IPS-11a (cell line): ENCODE results near the gene MAML2.

Experiments
- H3K4me3 ChIP-seq: one replicate; pipeline ENCODE4 v1.5.1; 2013; ENCODE audit warnings: low read depth, low read length, control low read depth

MAML2 gene

DNA sequence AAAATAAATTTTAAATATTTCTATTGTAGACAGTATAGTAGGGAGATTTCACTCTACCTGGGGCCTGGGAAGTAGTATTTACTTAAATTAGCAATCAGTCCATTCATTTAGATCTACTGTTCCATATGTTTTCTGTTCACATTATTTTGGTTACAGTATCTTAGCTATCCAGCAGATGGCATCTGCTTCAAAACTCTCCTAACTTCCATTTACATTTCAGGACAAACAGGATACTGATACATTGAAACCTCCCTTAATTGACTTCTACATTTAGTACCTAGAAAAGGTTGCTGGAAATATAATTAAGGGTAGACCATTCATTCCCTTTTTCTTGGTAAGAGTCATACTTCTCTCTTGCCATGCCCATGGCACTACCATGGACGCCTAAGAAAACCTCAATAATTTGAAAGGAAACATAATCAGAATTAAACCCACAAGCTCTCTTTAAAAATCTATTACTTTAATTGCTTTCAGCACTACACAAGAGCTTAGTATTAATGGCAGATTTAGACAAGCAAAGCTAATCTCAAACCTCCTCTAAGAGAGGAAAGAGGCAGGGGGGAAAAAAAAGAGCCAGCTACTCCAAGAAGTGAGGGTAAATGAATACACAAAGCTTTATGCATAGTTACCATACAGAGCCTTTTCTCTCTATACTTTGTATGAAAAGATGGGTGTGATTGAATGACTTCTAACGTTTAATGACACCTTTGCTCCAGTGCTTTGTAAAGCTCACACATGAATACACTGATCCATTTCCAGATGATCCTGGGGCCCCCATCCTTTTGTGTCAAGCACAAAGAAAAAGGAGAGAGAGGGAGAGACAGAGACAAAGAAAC lies 287.9 kb downstream of the MAML2 start:
- H3K4me3 ChIP-seq = no peak overlapping the region

DNA sequence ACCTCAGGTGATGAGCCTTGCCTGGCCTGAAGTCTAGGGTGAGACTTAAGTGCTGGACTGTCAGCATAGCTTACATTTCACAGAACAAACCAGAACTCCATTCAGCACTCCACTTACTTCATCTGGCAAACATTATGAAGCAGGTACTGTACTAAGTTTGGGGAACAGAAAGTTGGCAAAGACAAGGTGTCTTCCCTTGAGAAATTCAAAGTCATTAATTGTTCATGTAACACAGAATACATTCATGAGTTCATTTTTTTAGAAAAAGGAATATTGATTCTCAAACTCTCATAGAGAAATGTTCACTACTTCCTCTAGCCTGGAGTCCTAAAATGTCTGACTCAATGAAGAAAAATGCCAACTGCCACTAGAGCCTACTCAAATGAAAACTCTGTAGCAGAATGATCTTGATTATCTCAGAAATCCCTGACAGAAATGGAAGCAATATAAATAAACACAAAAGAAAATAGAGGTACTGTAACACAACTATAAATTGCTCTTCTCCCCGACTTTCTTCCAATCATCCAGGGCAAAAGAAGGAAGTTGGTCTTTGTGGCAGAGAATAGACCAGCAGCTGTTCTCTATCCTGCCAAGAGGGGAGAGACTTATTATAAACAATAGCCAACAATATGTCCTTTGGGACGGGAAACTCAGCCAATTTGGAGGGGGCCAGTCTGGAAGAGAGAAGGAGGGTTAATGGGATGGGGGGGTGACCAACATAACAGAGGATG lies 289.9 kb downstream of the MAML2 start:
- no peak overlapping the region for H3K4me3 ChIP-seq

DNA sequence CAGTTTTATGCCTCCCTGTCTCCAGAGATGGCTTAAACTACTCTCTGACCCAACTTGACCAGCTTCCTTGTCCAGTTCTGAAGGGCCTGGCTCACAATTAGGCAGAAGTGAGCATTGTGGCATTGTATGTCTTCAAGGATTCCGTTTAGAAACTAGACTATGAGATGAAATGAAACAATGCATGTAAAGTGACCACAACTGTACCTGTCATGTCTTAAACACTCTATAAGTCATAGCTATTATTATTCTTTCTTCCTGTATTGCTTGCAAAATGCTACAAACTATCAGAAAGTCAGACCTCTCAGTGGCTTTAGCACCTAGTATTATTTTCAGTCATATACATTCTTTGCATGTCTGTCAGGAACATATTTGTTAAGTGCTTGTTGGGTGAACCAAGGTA lies 291.2 kb downstream of the MAML2 start:
- no peak overlapping the region for H3K4me3 ChIP-seq

DNA sequence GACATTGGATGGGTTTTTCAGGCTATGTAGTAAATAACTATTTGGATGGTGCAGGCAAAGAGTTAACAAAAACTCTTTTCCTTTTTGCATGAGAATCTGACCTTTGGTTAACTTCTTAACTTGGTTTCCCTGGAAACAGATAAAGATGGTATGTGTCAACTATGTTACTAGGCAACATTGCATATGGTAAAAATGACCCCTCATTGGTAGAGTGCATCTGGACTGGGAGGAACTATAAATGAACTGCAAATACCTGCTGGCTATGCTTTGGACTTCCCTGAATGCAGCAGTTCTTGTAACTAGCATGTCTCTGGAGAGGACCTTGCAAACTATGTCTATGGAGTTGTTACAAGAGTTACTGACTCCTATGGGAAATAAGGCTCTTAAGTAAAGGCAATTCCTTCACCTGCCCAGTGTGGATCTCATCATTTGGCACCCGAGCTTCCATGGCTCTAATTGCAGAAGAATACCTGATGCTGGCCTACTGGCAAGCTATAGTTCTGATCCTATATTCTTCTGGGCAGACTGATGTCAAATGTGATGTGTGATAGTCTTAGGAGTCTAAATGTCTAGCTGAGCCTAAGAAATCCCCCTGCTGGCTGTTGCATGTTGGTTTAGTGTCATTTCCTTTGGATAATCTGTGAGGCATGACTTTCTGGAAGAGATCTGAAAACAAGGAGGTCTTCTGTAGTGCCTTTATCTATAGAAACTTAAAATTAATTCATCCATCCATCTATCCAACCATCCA lies 292.4 kb downstream of the MAML2 start:
- H3K4me3 ChIP-seq = no peak overlapping the region

DNA sequence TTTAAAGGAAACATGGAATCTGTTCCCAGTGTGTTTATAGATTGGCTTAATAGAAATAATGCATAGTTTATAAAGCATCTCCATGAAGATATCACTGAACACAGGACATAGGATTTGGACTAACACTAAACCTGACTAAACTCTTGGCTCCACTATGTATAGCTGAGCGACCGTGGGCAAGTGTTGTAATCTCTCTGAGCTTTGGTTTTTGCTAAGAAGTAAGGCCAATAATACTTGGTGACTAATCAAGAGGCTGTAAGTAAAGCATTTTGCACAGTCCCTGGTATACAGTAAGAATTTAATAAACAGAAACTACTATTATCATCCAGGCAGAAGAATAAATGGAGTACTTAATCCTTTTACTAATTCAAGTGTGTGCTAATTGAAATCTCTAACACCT lies 293.6 kb downstream of the MAML2 start:
- H3K4me3 ChIP-seq = no peak overlapping the region

DNA sequence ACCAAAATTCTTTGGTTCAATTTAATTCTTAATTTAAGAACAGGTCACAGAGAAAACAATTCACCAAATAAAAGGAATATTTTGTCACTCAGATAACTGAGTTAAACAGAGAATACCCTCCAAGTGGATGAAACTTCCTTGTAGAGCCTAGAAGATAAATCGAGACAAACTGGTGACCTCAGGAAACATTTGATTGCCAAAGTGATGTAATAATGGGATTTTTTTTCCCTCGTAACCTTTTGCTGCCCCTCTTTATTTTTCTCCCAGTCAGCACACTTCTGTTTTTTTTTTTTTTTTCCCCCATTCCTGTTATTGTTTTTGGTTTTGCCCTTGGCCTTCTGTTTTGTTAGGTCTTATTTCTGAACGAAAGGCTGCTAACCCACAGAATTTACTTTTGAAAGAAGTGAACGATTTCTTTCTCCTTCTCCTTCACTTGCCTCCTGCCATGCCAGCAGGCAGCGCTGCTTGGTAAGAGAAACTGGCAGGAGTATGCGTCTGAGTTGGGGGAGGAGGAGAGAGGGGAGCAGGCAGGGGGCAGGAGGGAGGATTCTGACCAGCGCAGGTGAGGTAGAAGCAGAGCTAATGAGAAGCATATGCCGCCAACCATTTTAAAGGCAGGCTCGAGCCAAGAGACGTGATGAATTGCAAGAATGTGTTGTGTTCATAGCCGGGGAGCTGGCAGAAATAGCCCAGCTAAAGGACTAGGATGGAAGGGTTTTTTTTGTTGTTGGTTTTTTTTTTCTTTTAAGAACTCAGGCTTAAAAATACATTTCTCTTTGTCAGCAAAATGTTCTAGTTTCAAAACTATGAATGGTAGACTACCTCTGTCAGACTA lies 297.2 kb downstream of the MAML2 start:
- no peak overlapping the region for H3K4me3 ChIP-seq

DNA sequence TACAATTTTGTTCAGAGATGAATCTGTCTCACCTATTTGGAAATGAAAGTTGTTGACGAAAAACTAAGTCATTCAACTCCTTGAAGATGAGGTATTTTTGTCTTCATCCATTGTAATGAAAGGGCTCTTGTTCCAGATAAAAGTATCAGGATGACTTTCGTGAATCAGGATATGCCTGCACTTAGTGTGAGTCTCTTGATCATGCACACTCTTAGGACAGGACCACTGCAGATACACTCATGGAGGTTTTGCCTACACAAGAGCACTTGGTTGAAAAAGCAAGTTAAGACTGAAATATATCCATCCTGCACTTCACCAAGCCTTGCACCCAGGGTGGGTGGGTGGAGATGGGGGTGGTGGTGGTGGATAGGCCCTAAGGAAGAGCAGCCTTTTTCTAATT lies 298.2 kb downstream of the MAML2 start:
- H3K4me3 ChIP-seq = no peak overlapping the region

DNA sequence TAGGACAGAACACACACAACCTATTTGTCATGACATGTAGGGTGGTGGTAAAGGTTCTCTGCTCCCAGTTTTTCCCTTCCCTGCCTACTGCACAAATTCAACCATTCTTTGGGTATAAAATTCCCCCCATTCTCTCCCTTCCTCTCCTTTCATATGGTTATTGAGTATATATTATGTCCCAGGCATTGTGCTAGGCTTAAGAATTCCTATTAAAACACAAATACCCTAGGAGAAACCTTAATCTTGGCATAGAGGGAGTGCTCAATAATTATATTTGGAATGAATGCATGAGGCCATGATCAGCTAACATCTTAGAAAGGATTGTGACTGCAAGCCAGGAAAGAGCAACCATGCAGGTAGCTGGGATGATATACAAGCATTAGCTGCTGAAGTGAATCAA lies 298.7 kb downstream of the MAML2 start:
- H3K4me3 ChIP-seq = no peak overlapping the region

DNA sequence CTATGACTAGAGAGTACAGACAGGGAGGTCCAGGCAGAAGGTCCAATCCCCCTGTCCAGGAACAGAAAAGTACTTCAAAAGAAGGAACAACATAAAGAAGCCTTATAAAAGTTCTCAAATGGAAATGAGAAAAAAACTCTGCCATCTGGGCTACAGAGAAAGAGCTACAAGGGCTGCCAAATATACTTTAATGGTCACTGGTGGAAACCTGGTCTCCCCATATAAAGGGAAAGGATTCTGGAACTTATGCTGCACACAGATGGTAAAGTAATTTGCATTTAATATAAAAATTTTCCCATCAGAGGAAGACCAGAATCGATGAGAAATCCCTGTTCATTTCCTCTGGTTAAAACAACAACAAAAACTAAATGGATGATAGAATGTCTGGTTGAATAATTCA lies 299.7 kb downstream of the MAML2 start:
- H3K4me3 ChIP-seq = no peak overlapping the region

DNA sequence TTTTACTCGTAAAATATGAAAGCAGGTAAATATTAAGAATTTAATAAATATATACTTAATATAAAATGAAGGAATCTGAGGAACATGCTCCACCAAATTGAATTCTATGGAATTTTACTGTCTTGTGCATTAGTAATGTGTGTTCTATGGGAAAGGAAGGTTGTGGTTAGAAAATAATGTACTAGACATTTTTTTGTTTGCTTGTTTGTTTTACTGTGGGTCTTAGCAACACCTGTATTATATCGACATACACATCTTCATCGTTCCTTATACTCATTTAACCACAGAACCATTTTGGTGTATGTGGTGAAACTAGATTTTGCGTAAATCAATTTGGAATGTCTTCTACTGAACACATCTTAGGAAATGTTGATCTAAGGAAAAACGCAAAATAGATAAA lies 304.9 kb downstream of the MAML2 start:
- H3K4me3 ChIP-seq = no peak overlapping the region

DNA sequence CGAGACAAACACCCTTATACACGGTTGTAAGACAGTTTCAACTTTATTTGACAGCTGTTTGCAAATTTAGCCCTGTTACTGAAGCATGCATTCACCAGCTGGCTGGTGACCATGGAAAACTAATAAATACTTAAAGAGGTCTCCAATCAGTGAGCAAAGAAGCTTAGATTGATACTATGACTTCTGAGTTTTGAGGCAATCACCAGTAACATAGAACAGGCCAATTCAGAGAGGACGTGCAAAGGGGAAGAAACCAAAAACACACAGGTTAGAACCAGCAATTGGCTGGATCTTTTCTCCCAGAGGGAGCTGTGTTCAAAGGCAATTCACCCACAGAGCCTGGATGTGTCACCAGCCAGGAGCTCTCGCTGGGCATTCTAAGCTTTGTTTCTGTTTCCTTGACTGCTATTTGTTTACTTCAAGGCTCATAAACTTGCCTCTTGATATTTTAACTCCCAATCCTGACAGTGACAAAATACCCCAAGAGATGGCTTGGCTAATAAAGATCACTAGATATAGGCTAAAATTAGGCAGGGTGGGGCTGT lies 305.5 kb downstream of the MAML2 start:
- H3K4me3 ChIP-seq = no peak overlapping the region

DNA sequence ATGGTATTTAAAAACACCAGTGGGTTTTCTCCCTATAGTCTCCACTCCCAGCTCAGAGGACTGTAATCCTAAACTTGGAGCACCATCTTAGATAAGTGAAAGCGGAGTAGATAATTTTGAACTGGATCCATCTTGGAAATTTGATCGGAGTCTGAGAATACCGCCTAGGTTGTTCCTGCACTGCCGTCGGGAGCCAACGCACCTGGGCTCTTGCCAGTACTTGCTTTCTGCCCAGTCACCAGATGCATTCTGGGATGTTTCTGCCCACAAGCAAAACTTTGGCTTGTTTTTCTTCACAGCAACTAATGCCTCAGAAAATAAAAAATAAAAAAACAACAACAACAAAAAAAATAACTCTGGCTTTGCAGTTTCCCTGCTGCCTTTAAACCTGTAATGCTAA lies 306.1 kb downstream of the MAML2 start:
- no peak overlapping the region for H3K4me3 ChIP-seq

DNA sequence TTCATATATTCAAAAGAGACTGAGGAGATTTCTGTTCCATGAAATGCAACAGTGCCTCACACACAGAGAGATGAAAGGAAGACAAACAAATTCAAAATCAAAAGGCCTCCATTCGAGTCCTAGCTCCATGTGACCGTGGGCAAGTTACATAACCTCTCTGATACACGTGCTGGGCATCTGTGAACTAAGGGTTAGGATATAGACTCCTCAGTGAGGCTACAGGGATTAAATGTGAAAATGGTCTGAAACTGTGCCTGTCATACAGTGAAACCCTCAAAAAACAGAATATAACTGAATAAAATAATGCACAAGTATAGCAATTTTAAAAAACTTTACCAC lies 307.3 kb downstream of the MAML2 start:
- H3K4me3 ChIP-seq = no peak overlapping the region

DNA sequence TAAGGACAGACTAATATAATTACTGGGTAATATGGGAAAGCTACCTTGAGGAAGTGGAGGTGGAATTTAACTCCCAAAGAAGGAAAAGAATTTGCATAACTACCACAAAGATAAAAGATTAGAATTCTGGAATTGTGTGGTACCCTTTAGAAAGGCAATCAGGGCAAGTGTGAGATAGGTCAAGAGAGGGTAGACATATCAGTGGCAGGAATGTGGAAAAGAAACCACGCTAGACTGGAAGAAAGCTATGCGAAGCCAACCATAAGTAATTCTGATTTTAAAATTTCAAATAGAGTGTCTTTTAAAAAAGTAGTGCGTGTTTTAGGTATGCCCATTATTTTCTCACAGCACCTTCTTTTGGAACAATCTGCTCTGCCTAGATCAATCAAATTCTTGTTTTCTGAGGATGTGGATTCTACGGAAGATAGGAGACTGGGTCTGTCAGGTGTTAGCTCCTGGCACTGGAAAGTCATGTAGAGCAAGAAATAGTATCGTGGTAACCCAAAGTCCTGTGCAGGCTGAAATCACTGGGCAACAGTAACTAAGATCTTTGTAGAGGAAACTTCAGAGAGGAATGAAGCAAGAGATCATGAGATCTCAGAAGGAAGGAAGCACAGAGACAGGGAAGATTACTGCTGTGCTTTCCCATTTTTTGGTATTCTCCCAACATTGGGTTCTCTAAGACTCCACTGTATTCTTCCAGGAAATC lies 307.8 kb downstream of the MAML2 start:
- no peak overlapping the region for H3K4me3 ChIP-seq

DNA sequence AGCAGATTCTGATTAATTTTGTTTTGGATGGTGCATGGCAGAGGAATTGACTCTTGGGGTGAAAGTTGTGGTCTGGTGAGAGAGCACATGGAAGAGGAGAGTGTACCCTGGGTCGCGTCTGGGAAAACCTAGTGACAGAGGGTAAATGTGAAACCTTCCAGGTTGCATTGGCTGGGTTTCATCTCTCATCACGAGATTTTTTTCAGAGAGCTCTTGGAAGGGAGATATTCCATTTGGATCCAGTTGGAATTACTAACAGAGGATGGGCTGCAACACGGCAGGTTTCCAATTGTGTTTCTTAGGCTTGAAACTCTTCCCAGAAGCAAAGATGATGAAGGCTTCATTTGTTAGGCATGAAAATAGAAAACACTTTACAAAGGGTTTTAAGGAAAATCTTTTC lies 309.4 kb downstream of the MAML2 start:
- H3K4me3 ChIP-seq = no peak overlapping the region

DNA sequence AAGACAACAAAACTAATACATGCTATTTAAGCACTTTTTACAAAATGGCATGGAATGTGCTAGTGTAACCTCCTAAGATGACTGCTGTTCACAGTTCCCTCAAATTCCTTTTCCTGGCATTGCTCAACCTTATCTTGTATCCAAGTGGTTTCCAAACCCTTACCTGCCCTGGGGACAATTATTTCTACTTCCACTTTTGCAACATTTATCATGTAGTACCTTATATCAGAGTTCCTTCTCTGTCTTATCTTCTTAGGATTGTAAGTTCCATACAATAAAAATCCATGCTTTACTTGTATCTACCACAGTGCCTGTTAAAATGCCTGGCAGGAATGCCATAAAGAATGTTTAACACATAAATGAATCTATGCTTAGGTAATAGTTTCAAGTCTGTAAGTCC lies 309.9 kb downstream of the MAML2 start:
- H3K4me3 ChIP-seq = no peak overlapping the region

DNA sequence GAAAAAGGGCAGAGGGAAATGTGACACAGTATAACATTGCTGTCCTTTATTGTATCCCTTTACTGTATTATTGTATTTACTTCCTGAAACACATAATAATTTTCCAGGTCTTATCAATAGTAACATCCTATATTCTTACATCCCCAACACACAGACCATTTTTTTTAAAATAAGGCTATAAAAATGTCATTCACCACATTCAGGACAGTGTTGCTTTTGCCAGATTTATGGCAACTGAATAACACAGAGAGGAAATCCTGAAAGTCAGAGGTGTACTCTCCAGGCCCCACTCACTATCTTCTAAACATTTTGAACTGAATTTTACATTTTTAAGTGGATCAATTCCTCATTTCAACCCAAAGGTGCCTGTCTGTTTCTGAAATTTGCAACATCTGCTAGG lies 314.2 kb downstream of the MAML2 start:
- no peak overlapping the region for H3K4me3 ChIP-seq

DNA sequence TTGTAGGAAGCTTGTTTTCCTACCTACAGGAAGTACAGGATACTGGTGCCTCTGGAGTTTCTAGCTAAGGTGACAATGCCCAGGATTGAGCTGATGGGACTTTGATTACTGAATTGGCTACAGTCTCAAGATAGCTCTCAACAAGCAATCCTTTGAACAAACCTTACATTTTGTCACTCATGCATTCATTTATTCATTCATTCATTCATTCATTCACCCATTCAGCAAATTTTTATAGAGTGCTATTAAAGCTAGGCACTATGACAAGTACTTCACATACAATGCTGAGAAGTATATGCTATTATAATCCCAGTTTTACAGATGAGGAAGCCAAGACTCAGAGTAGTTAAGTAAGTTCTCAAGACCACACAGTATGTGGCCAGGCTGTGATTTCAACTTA lies 316.0 kb downstream of the MAML2 start:
- no peak overlapping the region for H3K4me3 ChIP-seq

DNA sequence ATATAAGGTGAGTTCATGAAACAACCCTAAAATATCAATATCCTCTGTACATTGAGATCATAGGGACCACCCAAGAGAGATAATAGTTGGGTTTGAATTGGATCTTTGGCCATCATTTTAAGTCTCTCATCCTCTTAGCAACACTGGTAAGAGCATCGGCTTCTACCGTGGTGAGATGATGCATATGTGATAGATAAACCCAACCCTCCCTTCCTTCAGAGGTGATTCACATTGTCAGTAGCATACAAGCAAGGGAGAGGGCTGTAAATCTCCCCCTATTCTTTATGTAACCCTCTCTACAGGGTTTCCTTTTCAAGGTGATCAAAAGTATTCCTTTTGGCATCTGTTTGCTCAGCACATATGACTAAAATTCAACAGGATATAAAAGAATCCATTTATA lies 316.7 kb downstream of the MAML2 start:
- H3K4me3 ChIP-seq = no peak overlapping the region

DNA sequence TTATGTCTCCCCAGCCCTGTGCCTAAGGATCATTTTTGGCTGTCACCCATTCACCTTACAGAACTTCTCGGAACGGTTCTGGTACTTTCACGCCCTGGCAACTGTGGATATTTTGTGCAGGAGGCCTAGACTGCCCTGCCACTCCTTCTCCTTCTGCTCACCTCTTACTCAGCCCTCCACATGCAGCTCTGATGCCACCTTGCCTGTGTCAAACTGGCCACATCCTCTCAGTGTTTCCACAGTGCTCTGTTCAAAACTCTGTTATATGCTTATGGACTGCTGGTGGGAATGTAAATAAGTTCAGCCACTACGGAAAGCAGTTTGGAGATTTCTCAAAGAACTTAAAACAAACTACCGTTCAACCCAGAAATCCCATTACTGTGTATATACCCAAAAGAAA lies 318.3 kb downstream of the MAML2 start:
- no peak overlapping the region for H3K4me3 ChIP-seq
